Neural crest cell (in vitro differentiated cells): ENCODE measurements around the gene PLD5. TPM values are rescaled to one million over a fixed set of nuclear protein-coding genes. Genes with fewer than 3 reads are reported as not detected.

Experiments
- DNase-seq: peaks from one replicate; pipeline ENCODE4 v3.0.0; 2021; ENCODE audit warnings: low read depth, mixed read lengths, low spot score
- H3K27ac Mint-ChIP-seq: one replicate; pipeline ENCODE4 v1.8.0; 2021; ENCODE audit warnings: mild to moderate bottlenecking, mixed read lengths; ENCODE audit not compliant: unreplicated experiment
- H3K27me3 Mint-ChIP-seq: 2 replicates; pipeline ENCODE4 v1.8.0; 2021; ENCODE audit warnings: low read depth, mild to moderate bottlenecking, mixed read lengths
- H3K36me3 Mint-ChIP-seq: 2 replicates; pipeline ENCODE4 v1.8.0; 2021; ENCODE audit warnings: low read depth, mild to moderate bottlenecking, mixed read lengths
- H3K4me1 Mint-ChIP-seq: 2 replicates; pipeline ENCODE4 v1.8.0; 2021; ENCODE audit warnings: mixed read lengths
- H3K4me3 Mint-ChIP-seq: one replicate; pipeline ENCODE4 v1.8.0; 2021; ENCODE audit warnings: mild to moderate bottlenecking, mixed read lengths
- H3K9me3 Mint-ChIP-seq: 2 replicates; pipeline ENCODE4 v1.8.0; 2021; ENCODE audit warnings: mixed read lengths
- total RNA-seq: library from RNA; stranded (reverse); gene quantifications from 2 replicates; pipeline ENCODE4 v1.2.1, GENCODE V29; 2021
- TF ChIP-seq, protein P1 (sequence below): fragments of 200-600 bp; sonication (generic); conservative IDR thresholded peaks from 2 replicates; pipeline ENCODE4 v1.5.0; 2021; ENCODE audit warnings: antibody characterized with exemption, mild to moderate bottlenecking

Gene PLD5
- total RNA-seq, 1 donor from 2014 or later, result 1.1 TPM

DNA sequence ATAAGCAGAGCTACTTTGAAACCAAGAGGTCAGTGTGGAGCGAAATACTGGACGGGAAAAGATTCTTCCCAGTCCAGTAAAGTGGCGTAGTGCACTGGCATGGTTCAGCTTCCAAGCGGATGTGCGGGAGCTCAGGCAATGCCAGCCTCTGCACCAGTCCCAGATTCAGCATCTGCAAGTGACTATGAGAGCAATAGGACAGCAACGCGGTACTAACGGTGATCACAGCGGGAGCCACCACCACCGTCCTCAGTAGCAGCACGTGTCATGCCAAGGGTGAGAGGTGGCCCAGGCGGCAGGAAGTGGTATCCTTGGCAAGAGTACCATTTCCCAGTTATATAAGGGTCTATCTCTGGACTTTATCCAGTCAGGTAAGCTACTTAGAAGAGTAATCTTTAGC is 17.8 kb downstream of the PLD5 start:
- H3K27ac Mint-ChIP-seq, result no peak overlapping the region
- no peaks in the 10 kb centered on the region for H3K36me3 Mint-ChIP-seq
- TF ChIP-seq, protein P1, sequence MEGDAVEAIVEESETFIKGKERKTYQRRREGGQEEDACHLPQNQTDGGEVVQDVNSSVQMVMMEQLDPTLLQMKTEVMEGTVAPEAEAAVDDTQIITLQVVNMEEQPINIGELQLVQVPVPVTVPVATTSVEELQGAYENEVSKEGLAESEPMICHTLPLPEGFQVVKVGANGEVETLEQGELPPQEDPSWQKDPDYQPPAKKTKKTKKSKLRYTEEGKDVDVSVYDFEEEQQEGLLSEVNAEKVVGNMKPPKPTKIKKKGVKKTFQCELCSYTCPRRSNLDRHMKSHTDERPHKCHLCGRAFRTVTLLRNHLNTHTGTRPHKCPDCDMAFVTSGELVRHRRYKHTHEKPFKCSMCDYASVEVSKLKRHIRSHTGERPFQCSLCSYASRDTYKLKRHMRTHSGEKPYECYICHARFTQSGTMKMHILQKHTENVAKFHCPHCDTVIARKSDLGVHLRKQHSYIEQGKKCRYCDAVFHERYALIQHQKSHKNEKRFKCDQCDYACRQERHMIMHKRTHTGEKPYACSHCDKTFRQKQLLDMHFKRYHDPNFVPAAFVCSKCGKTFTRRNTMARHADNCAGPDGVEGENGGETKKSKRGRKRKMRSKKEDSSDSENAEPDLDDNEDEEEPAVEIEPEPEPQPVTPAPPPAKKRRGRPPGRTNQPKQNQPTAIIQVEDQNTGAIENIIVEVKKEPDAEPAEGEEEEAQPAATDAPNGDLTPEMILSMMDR, result no peak
- no peaks in the 10 kb centered on the region for H3K9me3 Mint-ChIP-seq
- H3K27me3 Mint-ChIP-seq, result no peaks in the 10 kb centered on the region
- H3K4me1 Mint-ChIP-seq, result peaks cover 7% of the 10 kb centered on the region
- H3K4me3 Mint-ChIP-seq, result no peak overlapping the region
- no peak for DNase-seq

GRCh38 chr1:242489545-242489944 is 35.0 kb downstream of the PLD5 start:
- no peaks in the 10 kb centered on the region for H3K9me3 Mint-ChIP-seq
- peaks cover 3% of the 10 kb centered on the region for H3K36me3 Mint-ChIP-seq
- no peaks in the 10 kb centered on the region for H3K4me1 Mint-ChIP-seq
- no peak for DNase-seq
- H3K27me3 Mint-ChIP-seq, result peaks cover 5% of the 10 kb centered on the region
- no peak overlapping the region for H3K27ac Mint-ChIP-seq
- TF ChIP-seq, protein P1, result no peak
- no peak overlapping the region for H3K4me3 Mint-ChIP-seq

- no peaks in the 10 kb centered on the region for H3K4me1 Mint-ChIP-seq
- H3K36me3 Mint-ChIP-seq, result no peaks in the 10 kb centered on the region
- H3K4me3 Mint-ChIP-seq, result no peak overlapping the region
- DNase-seq, result no peak
- TF ChIP-seq, protein P1, result no peak
- no peak overlapping the region for H3K27ac Mint-ChIP-seq
- H3K27me3 Mint-ChIP-seq, result no peaks in the 10 kb centered on the region
- peaks cover 6% of the 10 kb centered on the region for H3K9me3 Mint-ChIP-seq
These were observed 46.6 kb downstream of the PLD5 start for GRCh38 chr1:242477944-242478343.

DNA sequence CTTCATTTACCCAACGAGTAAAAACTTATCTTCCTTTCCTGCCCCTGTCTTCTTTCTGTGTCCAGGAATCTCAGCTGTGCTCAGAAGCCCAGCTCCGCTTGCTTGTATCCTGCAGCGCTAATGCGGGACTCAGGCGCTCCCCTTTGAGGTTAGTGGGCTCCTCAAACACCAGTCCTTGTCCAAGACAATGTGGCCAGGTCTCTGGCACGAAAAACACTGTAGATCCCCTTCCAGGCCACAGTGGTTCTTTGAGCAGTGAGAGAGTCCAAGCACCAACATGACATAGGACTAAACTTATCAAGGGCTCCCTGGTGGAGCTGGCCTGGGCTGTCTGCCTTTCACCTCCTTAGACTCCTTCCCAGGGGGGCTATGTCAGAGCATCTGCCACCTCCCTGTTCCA is 53.7 kb downstream of the PLD5 start:
- H3K4me3 Mint-ChIP-seq, result no peak overlapping the region
- H3K9me3 Mint-ChIP-seq, result peaks cover 2% of the 10 kb centered on the region
- no peaks in the 10 kb centered on the region for H3K36me3 Mint-ChIP-seq
- H3K4me1 Mint-ChIP-seq, result no peaks in the 10 kb centered on the region
- H3K27me3 Mint-ChIP-seq, result no peaks in the 10 kb centered on the region
- TF ChIP-seq, protein P1, result no peak
- no peak for DNase-seq
- no peak overlapping the region for H3K27ac Mint-ChIP-seq

GRCh38 chr1:242468784-242469183 is 55.7 kb downstream of the PLD5 start:
- TF ChIP-seq, protein P1, result no peak
- no peaks in the 10 kb centered on the region for H3K27me3 Mint-ChIP-seq
- H3K4me1 Mint-ChIP-seq, result no peaks in the 10 kb centered on the region
- H3K9me3 Mint-ChIP-seq, result no peaks in the 10 kb centered on the region
- no peak overlapping the region for H3K4me3 Mint-ChIP-seq
- DNase-seq, result no peak
- H3K27ac Mint-ChIP-seq, result peak overlapping the region; percentile 6
- no peaks in the 10 kb centered on the region for H3K36me3 Mint-ChIP-seq
